Neutrophil (primary cell): ENCODE measurements around the gene ADI1.

ENCODE experiments used
- H3K27ac ChIP-seq: fragments of 200-600 bp; sonication (generic); 2 replicates; pipeline ENCODE4 v1.5.1; 2016; ENCODE audit warnings: mild to moderate bottlenecking, moderate library complexity
- H3K27me3 ChIP-seq: fragments of 200-600 bp; sonication (generic); 2 replicates; pipeline ENCODE4 v1.6.0; 2016; ENCODE audit warnings: mild to moderate bottlenecking
- H3K36me3 ChIP-seq: fragments of 200-600 bp; sonication (generic); 2 replicates; pipeline ENCODE4 v1.5.1; 2017
- H3K4me1 ChIP-seq, 2 experiments: fragments of 200-600 bp in 1 of 2; sonication (generic) in 1 of 2; 1 replicate in 1 of 2; 2 replicates in 1 of 2; pipeline versions ENCODE4 v1.5.1 to v1.6.1; 2013 to 2016; ENCODE audit warnings: low read depth in 1 of 2, low read length in 1 of 2, mild to moderate bottlenecking in 1 of 2, moderate library complexity in 1 of 2; ENCODE audit not compliant: control insufficient read depth in 1 of 2, insufficient read depth in 1 of 2
- H3K4me3 ChIP-seq, 2 experiments: fragments of 200-600 bp in 1 of 2; sonication (generic) in 1 of 2; 1 replicate in 1 of 2; 2 replicates in 1 of 2; pipeline ENCODE4 v1.5.1; 2013 to 2016; ENCODE audit warnings: low read depth in 1 of 2, low read length in 1 of 2, mild to moderate bottlenecking in 1 of 2, moderate library complexity in 1 of 2
- H3K9me3 ChIP-seq: fragments of 200-600 bp; sonication (generic); 2 replicates; pipeline ENCODE4 v1.5.1; 2016
- TF ChIP-seq, protein P1 (sequence below): fragments of 200-600 bp; sonication (generic); IDR thresholded peaks from 2 replicates; pipeline ENCODE4 v1.5.1; 2016; ENCODE audit warnings: antibody characterized with exemption

Gene ADI1

GRCh38 chr2:3475771-3476170, 43.6 kb downstream of the ADI1 start:
- no peak overlapping the region for H3K4me3 ChIP-seq
- TF ChIP-seq, protein P1, sequence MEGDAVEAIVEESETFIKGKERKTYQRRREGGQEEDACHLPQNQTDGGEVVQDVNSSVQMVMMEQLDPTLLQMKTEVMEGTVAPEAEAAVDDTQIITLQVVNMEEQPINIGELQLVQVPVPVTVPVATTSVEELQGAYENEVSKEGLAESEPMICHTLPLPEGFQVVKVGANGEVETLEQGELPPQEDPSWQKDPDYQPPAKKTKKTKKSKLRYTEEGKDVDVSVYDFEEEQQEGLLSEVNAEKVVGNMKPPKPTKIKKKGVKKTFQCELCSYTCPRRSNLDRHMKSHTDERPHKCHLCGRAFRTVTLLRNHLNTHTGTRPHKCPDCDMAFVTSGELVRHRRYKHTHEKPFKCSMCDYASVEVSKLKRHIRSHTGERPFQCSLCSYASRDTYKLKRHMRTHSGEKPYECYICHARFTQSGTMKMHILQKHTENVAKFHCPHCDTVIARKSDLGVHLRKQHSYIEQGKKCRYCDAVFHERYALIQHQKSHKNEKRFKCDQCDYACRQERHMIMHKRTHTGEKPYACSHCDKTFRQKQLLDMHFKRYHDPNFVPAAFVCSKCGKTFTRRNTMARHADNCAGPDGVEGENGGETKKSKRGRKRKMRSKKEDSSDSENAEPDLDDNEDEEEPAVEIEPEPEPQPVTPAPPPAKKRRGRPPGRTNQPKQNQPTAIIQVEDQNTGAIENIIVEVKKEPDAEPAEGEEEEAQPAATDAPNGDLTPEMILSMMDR, result no peak
- peaks cover 94% of the 10 kb centered on the region for H3K36me3 ChIP-seq
- H3K27ac ChIP-seq, result no peak overlapping the region
- H3K27me3 ChIP-seq, result no peaks in the 10 kb centered on the region
- no peaks in the 10 kb centered on the region for H3K9me3 ChIP-seq
- no peaks in the 10 kb centered on the region for H3K4me1 ChIP-seq

GRCh38 chr2:3472966-3473365, 46.4 kb downstream of the ADI1 start:
- peaks cover 94% of the 10 kb centered on the region for H3K36me3 ChIP-seq
- H3K9me3 ChIP-seq, result no peaks in the 10 kb centered on the region
- H3K4me3 ChIP-seq, result no peak overlapping the region
- no peaks in the 10 kb centered on the region for H3K27me3 ChIP-seq
- no peaks in the 10 kb centered on the region for H3K4me1 ChIP-seq
- TF ChIP-seq, protein P1, result no peak
- no peak overlapping the region for H3K27ac ChIP-seq

DNA sequence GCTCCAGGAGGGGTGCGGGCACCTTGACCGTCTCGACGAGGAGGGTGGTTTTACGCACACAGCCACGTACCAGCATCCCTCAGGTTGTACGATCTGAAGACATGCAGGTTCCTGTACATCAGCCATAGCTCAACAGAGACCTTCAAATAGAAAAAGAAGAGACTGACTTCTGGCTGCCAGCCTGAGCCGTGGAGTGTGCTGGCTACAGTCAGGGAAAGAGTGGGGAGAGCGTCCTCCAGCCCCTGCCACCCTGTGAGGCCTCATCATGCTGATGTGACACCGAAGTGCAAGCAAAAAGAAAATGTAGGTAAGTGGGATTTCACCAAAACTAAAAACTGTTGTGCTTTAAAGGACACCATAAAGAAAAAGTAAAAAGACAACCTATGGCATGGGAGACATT, 47.0 kb downstream of the ADI1 start:
- H3K9me3 ChIP-seq, result no peaks in the 10 kb centered on the region
- H3K4me1 ChIP-seq, result no peaks in the 10 kb centered on the region
- no peak overlapping the region for H3K4me3 ChIP-seq
- TF ChIP-seq, protein P1, result no peak
- H3K27ac ChIP-seq, result no peak overlapping the region
- H3K36me3 ChIP-seq, result peaks cover 96% of the 10 kb centered on the region
- no peaks in the 10 kb centered on the region for H3K27me3 ChIP-seq

- Histone ChIP-seq H3K36me3 (peaks cover 98% of the 10 kb centered on the region), H3K27ac (no peak overlapping the region), H3K27me3 (no peaks in the 10 kb centered on the region)
Observed at GRCh38 chr2:3470856-3471737, 48.2 kb downstream of the ADI1 start.

DNA sequence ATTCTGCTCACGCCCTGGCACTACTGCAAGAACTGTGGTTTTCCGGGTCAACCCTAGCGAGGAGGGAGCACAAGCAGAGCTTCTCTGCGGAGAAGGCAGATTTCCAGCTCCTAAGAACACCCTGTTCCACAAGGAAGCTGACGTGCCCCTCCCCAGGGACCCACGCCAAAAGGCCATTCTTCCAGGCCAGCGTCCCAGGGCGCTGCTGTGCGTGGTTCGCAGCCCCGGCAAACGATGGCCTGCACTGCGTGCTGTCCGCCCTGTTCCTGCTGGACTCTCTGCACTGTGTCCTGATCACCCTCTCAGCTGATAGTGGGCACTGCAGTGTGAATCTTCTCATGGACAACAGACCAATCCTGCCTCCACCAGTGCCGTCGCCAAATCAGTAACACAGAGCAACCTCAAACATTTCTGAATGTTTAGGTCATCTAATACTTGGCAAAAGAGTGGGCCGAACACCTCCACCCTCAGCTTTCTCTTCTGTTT, 49.1 kb downstream of the ADI1 start:
- Histone ChIP-seq H3K4me1 (no peaks in the 10 kb centered on the region), H3K9me3 (no peaks in the 10 kb centered on the region), H3K4me3 (no peak overlapping the region), H3K36me3 (peaks cover 99% of the 10 kb centered on the region), H3K27ac (no peak overlapping the region), H3K27me3 (no peaks in the 10 kb centered on the region)
- TF ChIP-seq, protein P1, result no peak

More at GRCh38 chr2:3470856-3471737, 48.2 kb downstream of the ADI1 start:
- Histone ChIP-seq H3K9me3 (no peaks in the 10 kb centered on the region), H3K4me3 (no peak overlapping the region), H3K4me1 (no peaks in the 10 kb centered on the region)
- TF ChIP-seq, protein P1, result no peak
